GM18502 (cell line): ENCODE measurements around the gene SYT5.
"Not testable (repeated sequence)": the region's sequence is repeated elsewhere in the genome, so short reads cannot be mapped to it uniquely, and the experiment has no call there.

Experiments used
- ATAC-seq: cut with Tn5 transposase; IDR thresholded peaks from one replicate; pipeline ENCODE4 v1.9.1; 2021; ENCODE audit warnings: mild to moderate bottlenecking; ENCODE audit not compliant: unreplicated experiment, poor library complexity

The SYT5 gene

DNA sequence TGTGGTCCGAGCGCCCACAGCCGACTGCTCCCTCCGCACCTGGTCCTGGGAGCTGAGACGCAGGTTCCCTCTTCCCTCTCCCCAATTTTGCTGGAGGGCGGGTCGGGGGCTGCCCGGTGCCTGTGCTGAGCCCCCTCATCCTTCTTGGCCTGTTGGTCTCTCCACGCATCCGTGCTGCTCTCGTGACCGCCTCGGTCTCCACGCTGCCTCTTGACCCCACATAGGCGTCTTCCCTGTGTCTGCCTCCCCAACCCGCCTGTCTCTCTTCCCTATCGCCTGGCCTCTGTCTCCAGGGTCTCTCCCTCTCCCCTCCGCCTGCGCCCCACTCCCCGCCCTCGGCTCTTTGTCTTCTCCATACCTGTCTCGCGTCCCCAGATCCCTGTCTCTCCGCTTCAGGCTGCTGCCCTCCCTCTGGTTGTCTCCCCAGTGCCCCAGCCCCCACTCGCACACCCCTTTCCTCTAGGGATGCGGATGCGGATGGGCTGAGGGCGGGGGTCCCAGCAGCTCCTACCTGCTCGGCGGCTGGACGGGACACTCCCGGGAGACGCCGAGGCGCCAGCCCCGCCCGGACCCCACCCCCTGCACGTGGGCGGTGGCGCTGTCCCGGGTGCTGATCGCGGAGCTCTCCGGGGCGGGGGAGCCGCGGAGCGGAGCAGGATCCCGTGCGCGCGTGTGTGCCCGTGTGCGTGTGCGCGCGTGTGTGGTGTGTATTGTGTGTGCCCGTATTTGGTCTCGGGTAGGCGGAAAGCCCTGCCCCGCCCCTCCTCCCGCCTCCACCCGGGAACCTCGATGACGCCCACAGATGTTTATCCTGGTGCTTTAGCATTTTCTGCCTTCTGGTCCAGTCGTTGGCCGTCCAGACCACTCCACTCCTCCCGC is at the start of gene SYT5:
SYT5 (minus strand) TSS at position 684 of the 879 bp plus-strand sequence. CDS start 1,248 bp downstream, outside the sequence.
- no peak for ATAC-seq

DNA sequence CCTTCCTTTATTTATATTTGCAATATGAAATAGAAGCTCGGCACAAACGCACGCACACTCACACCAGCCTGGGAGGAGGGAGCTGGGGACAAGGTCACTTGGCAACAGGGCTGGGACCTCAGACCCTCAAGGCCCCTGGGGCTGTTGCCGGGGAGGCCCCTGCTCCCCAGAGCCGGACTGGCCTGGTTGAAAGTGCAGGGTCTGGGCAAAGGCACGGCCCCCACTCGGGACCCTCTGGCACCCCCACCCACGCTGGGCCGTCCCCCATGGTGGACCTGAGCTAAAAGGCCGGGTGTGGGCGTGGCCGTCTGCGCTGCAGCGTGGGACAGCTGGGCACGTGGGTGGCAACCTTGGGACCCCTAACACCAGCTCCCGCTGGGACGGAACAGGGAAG is 49.7 kb upstream of the SYT5 start:
- no peak for ATAC-seq

DNA sequence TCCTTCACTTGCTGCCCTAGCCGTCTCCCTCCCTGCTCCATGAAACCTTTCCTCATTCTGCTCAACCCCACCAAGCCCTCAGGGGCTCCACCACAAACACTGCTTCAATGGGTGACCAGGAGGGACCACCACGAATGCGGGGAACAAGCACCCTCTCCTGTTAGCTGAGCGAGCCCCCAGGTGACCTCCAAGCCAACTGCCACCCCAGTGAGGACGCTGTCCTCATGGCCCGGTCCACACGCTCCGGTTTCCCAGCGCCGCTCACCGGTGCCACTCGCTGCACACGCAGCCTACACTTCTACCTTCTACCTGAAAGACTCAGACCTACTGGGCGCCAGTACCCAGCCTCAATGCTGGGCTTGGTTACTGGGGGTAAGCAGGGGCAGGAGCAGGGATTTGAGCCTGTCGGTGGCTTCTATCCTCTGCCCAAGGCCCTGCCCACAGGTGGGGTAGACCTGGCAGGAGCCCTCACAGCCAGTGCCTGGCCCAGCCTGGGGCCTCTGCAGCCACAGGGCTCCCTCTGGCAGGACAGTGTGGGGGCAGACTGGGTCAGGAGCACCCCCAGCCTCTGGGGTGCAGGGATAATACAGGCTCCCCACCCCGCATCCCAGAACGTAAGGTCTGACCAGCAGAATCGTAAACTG is 49.2 kb upstream of the SYT5 start:
- no peak for ATAC-seq

- ATAC-seq, result no peak
Measured at GRCh38 chr19:55228403-55229031, 48.4 kb upstream of the SYT5 start, which contains the start of gene TMEM86B. Gene TMEM86B, minus strand, starts transcription at chr19:55228763. Its CDS starts 22 bp downstream, at chr19:55228741.

DNA sequence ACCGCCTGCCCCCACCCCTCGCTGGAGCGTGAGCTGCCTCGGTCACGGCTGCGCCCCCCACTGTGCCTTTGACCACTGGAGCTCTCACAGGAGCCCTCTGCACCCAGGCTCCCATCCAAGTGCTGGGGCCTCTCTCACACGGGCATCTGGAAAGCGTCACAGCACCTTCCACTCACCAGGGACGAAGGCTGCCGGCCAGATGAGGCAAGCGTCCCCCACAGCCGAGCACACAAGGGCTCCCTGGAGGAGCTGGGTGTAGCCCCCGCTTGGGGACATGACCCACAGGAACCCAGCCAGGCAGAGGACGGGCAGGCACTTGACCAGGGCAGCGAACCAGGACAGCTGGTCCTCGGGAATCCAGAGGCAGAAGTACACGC is 47.9 kb upstream of the SYT5 start:
- ATAC-seq, result no peak

DNA sequence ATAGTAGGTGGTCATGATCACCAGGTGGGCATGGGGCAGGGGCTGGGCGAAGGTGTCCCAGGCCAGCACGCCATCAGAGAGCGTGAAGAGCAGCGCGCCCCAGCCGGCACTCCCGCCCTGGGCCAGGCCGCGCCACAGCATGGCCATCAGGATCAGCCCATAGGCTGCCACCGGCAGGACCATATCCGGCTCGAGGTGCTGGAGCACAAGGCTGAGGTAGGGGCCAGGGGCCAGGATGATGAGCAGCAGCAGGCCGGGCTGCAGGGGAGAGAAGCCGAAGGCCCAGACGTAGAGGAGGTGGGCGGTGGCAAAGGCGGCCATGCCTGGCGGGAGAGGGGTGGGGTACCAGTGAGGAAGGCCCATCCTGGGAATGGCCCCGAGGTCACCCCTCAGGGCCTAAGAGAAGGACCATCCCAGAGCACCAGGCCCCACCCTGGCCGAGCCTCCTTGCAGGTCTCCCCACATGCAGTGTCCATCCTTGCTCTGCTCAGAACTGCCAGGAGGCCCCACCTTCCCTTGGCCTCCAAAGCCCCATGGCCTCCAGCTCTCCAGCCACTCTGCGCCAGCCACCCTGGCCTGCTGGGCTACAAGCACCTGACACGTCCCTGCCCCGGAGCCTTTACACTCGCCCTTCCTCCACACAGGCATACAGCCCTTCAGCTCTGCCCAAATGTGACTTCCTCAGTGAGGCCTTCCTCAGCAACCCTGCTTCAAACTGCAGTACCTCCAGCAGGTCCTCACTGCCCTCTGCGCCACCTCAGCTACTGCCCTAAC is 47.3 kb upstream of the SYT5 start:
- no peak for ATAC-seq

GRCh38 chr19:55226788-55227187 is 46.7 kb upstream of the SYT5 start:
- no peak for ATAC-seq

DNA sequence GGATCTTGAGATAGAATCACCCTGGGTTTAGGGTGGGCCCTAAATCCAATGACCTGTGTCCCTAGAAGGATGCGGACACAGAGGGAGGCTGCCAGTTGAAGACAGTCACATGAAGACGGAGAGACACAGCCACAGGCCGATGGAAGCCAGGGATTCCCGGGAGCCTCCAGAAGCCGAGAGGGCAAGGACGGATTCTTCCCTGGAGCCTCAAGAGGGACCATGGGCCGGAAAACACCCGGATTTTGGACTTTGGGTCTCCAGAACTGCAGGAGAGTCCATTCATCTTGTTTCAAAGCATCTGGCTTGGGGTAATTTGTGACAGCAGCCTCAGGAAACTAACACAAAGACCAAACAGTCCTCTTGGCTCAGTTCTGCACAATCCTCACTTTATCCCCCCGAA is 46.2 kb upstream of the SYT5 start:
- ATAC-seq, result no peak

GRCh38 chr19:55225415-55225958 is 45.4 kb upstream of the SYT5 start:
- ATAC-seq, result no peak

DNA sequence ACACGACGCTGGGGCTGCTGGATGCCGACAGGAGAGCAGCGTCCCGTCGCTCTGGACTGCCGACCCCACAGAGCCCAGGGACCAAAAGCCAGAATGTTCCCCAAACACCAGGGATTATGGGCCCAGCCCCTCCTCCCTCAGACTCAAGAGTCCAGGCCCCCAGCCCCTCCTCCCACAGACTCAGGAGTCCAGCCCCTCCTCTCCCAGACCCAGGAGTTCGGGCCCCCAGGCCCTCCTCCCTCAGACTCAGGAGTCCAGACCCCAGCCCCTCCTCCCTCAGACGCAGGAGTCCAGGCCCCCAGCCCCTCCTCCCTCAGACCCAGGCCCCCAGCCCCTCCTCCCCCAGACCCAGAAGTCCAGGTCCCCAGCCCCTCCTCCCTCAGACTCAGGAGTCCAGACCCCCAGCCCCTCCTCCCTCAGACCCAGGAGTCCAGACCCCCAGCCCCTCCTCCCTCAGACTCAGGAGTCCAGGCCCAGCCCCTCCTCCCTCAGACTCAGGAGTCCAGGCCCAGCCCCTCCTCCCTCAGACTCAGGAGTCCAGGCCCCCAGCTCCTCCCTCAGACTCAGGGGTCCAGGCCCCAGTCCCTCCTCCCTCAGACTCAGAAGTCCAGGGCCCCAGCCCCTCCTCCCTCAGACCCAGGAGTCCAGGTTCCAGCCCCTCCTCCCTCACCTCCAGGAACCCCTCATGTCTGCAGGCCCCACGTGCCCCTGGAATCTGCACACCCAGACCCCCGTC is 44.8 kb upstream of the SYT5 start:
- not testable (repeated sequence) for ATAC-seq

DNA sequence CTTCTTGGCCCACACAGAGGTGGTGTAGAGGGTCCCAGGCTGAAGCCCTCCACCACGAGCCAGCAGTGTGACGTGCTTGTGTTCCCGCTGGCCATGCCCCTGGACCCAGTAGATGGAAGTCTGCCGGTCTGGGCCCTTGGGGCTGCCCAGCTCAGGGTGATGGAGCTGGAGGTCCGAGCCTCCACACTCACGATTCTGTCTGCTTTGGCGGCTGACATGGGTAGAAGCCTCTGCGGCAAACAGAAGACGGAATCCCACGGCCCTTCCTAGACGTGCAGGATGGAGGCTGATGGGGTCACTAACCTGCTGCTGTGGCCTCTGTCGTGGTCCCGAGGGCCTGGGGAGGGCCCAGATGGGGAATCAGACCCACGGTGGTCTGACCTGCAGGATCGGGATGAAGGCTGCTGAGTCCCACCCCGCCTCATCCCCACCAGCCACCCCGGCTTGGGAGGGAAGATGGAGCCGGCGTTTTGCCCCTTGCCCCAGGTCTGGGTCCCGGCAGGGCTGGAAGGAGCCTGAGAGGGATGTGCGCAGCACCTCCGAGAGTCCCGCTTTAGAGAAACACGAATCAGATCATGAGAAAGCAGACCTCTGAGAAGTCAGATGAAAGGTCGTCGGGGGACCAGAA is 44.1 kb upstream of the SYT5 start:
- ATAC-seq, result no peak

DNA sequence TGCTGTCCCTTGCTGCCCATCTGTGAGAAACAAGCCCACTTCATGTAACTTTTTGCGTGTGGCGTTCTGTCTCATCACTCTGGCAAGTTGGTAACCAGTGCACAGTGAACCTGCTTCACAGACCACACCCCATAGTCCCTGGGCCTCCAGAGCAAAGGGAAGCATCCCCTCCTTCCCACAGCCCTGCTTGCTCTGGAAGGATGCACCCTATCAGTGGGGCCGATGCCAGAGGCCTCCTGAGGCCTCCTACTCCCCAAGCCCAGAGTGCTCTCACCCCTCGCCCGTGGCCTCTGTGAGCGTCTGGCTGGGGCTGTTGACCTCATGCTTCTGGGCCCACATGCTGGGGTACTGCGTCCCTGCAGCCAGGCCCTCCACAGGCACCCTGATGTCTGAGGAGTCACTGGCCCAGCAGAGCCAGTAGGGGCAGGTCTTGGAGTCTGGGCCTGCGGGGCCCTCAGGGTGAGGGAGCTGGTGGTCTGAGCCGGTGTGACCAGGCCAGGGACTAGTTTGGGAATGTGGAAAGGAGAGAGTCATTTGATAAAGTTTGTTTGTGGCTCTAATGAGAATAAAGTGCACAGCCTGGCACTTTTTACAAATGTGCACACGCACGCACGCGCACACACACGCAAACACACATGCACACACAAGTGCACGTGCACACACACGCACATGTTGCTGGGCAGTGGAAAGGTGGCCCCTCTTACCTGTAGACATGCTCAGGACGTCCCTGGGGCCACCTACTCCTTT is 43.4 kb upstream of the SYT5 start:
- no peak for ATAC-seq

DNA sequence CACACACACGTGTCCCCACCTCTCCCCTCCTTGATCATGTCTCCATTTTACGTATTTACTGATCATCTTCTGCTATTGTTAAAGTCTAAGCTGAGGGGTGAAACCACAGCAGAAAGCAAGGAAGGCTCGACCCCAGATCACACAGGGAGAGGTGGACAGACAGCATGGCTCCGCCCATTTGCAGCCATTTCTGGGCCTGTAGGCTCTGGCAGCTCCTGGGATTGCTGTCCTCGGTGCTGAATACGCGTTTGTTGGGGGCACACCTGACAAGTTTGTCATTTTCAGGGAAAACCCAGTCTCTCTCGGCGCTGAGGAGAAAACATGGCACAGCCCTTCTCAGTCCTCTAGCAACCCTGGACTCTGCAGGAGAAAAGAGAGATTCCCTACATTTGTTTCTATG is 40.4 kb upstream of the SYT5 start:
- no peak for ATAC-seq

- no peak for ATAC-seq
Measured at GRCh38 chr19:55216461-55217198, 36.5 kb upstream of the SYT5 start.

DNA sequence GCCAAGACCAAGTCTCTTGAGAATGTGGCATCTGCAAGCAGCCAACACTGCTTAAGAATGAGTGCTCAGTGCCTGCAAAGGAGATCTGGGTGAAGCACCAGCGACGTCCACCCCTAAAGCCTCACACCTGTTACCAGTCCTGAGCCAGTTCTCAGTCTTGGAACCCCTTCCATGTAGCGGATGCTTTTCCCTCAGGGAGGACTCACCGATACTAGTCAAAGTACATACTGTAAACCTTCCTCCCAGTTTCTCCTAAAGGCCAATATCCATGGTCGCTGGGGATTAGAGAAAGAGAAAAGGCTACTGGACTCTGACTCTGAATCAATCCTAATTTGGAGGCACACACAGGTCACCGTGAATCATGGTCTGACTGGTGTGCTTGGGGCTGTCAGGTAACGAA is 33.5 kb upstream of the SYT5 start:
- ATAC-seq, result no peak

DNA sequence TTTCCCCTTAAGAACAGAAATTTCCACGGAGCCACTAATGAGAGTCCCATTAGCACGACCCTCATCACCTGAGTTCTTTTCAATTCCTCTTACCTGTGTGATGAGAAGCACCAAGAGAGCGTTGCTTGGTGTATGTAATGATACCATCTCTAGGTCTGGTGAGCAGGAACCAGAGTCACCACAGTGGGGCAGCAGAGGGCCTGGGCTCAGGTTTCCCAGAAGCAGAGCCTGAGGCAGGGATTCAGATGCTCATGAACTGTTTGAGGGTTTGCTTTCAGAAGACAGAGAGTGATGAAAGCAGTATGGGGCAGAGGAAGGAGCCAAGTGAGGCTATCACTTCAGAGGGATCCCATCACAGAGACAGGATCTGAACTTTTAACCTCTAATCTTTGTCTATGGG is 32.4 kb upstream of the SYT5 start:
- no peak for ATAC-seq

DNA sequence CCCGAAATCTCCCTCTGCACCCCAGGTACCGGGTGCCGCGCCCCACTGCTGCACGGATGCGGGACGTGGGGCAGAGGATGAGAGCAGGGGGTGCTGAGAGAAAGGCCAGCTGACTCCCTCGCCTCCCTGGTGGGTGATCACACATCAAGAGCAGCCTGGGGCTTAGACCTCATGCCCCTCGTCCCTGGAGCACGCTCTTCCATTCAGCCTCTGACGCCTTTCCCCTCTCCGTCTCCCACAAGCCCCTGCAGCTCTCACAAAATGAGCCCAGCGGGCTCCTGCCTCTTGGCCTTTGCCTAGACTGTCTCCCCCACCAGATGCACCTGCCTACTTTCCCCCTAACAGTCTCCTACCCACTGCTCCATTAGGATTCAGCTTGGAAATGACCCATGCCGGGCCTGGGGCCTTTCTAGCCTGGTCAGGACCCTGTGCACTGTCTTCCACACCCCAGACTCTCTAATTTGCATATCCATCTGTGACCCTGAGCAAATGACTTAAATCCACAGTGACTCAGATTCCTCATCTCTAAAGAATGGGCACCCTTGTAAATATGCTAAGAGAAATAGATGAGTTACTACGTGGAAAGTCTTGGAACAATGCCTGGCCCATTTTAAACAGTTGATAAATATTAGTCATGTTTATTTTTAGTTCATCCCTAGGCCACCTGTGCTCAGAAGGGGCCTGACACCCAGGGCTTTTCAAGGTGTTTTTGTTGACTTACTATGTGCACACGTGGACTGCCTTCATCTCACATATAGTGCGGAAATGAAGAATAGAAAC is 29.8 kb upstream of the SYT5 start:
- ATAC-seq, result no peak
